Neural cell (in vitro differentiated cells): ENCODE results near the gene HLCS. TPM values are rescaled to one million over a fixed set of nuclear protein-coding genes. Genes with fewer than 3 reads are reported as not detected.

Source experiments
- H2AFZ ChIP-seq: fragments of 200-600, 300-800 bp; sonication (generic), shearing (Covaris generic); 2 replicates; pipeline ENCODE4 v1.6.0; 2014; ENCODE audit warnings: low read depth, mild to moderate bottlenecking, antibody characterized with exemption, low read length, moderate library complexity
- H3F3A ChIP-seq: fragments of 200-600 bp; shearing (Covaris generic); 2 replicates; pipeline ENCODE4 v1.6.1; 2016; ENCODE audit warnings: mild to moderate bottlenecking, moderate library complexity, mixed read lengths, antibody characterized with exemption, low read length; ENCODE audit not compliant: insufficient read depth, poor library complexity, severe bottlenecking
- H3K27ac ChIP-seq: fragments of 200-600, 300-800 bp; sonication (generic), shearing (Covaris generic); 2 replicates; pipeline ENCODE4 v1.5.1; 2014; ENCODE audit warnings: mild to moderate bottlenecking, low read length, moderate library complexity
- H3K27me3 ChIP-seq: fragments of 300-800, 200-600 bp; sonication (generic), shearing (Covaris generic); 2 replicates; pipeline ENCODE4 v1.6.0; 2014; ENCODE audit warnings: mild to moderate bottlenecking, low read depth, low read length, moderate library complexity; ENCODE audit not compliant: insufficient read depth
- H3K36me3 ChIP-seq: fragments of 300-800, 200-600 bp; sonication (generic), shearing (Covaris generic); 2 replicates; pipeline ENCODE4 v1.5.1; 2014; ENCODE audit warnings: mild to moderate bottlenecking, antibody characterized with exemption, low read length, moderate library complexity; ENCODE audit not compliant: insufficient read depth
- H3K4me2 ChIP-seq: fragments of 300-800, 200-600 bp; sonication (generic), shearing (Covaris generic); 2 replicates; pipeline ENCODE4 v1.6.0; 2014; ENCODE audit warnings: mild to moderate bottlenecking, low read length
- H3K4me3 ChIP-seq: fragments of 300-800, 200-600 bp; sonication (generic), shearing (Covaris generic); 2 replicates; pipeline ENCODE4 v1.5.1; 2014; ENCODE audit warnings: mild to moderate bottlenecking, low read length, moderate library complexity
- H3K79me2 ChIP-seq: fragments of 200-600 bp; shearing (Covaris generic); replicated peaks from 2 replicates; pipeline ENCODE4 v1.6.0; 2014; ENCODE audit warnings: mild to moderate bottlenecking, low read length, moderate library complexity; ENCODE audit not compliant: insufficient read depth
- H3K9ac ChIP-seq: fragments of 300-800, 200-600 bp; sonication (generic), shearing (Covaris generic); 2 replicates; pipeline ENCODE4 v1.6.1; 2016; ENCODE audit warnings: mild to moderate bottlenecking, low read length, mixed read lengths
- H3K9me2 ChIP-seq: fragments of 200-600 bp; shearing (Covaris generic); 2 replicates; pipeline ENCODE4 v1.6.1; 2016; ENCODE audit warnings: mild to moderate bottlenecking, low read length, mixed read lengths; ENCODE audit not compliant: insufficient read depth
- H3K9me3 ChIP-seq: fragments of 200-600, 300-800 bp; sonication (generic), shearing (Covaris generic); 2 replicates; pipeline ENCODE4 v1.6.1; 2016; ENCODE audit warnings: mild to moderate bottlenecking, mixed run types, low read length, moderate library complexity, mixed read lengths
- H4K20me1 ChIP-seq: fragments of 200-600 bp; shearing (Covaris generic); 2 replicates; pipeline ENCODE4 v1.6.1; 2016; ENCODE audit warnings: mild to moderate bottlenecking, mixed run types; ENCODE audit not compliant: insufficient read depth
- CTCF ChIP-seq: fragments of 450-650 bp; IDR thresholded peaks from 2 replicates; pipeline ENCODE4 v1.5.1; 2014; ENCODE audit warnings: antibody characterized with exemption, mild to moderate bottlenecking, moderate library complexity; ENCODE audit not compliant: poor library complexity, severe bottlenecking
- EP300 ChIP-seq: fragments of 450-650 bp; conservative IDR thresholded peaks from 2 replicates; pipeline ENCODE4 v1.6.1; 2014; ENCODE audit warnings: antibody characterized with exemption, mild to moderate bottlenecking, moderate library complexity; ENCODE audit not compliant: poor library complexity, severe bottlenecking
- EZH2 ChIP-seq: fragments of 200-600, 300-800 bp; shearing (Covaris generic), sonication (generic); IDR thresholded peaks from 2 replicates; pipeline ENCODE4 v1.6.1; 2014; ENCODE audit warnings: antibody characterized with exemption, low read length, borderline replicate concordance, mild to moderate bottlenecking; ENCODE audit not compliant: insufficient read depth, poor library complexity, severe bottlenecking
- MXI1 ChIP-seq: fragments of 450-650 bp; conservative IDR thresholded peaks from 2 replicates; pipeline ENCODE4 v1.6.1; 2014; ENCODE audit warnings: antibody characterized with exemption, mild to moderate bottlenecking; ENCODE audit not compliant: poor library complexity, severe bottlenecking
- POLR2AphosphoS5 ChIP-seq: IDR thresholded peaks from 2 replicates; pipeline ENCODE4 v1.6.1; 2012
- RAD21 ChIP-seq: fragments of 450-650 bp; conservative IDR thresholded peaks from 2 replicates; pipeline ENCODE4 v1.6.1; 2014; ENCODE audit warnings: antibody characterized with exemption, mild to moderate bottlenecking, moderate library complexity
- SMC3 ChIP-seq: fragments of 450-650 bp; conservative IDR thresholded peaks from 2 replicates; pipeline ENCODE4 v1.6.1; 2014; ENCODE audit warnings: antibody characterized with exemption, mild to moderate bottlenecking, moderate library complexity; ENCODE audit not compliant: poor library complexity
- TAF1 ChIP-seq: IDR thresholded peaks from 2 replicates; pipeline ENCODE4 v1.6.1; 2012; ENCODE audit warnings: low read depth
- polyA plus RNA-seq: library from polyadenylated mRNA; depleted of rRNA; stranded (reverse); fragments of >200 nt; gene quantifications from 2 replicates; pipeline ENCODE4 v1.2.3, GENCODE V29; 2014
- TF ChIP-seq, protein P1 (sequence below): IDR thresholded peaks from 2 replicates; pipeline ENCODE4 v1.6.1; 2012; ENCODE audit warnings: borderline replicate concordance

Gene HLCS
- polyA plus RNA-seq, 1 donor from 2014 or later: 12.1 TPM

DNA sequence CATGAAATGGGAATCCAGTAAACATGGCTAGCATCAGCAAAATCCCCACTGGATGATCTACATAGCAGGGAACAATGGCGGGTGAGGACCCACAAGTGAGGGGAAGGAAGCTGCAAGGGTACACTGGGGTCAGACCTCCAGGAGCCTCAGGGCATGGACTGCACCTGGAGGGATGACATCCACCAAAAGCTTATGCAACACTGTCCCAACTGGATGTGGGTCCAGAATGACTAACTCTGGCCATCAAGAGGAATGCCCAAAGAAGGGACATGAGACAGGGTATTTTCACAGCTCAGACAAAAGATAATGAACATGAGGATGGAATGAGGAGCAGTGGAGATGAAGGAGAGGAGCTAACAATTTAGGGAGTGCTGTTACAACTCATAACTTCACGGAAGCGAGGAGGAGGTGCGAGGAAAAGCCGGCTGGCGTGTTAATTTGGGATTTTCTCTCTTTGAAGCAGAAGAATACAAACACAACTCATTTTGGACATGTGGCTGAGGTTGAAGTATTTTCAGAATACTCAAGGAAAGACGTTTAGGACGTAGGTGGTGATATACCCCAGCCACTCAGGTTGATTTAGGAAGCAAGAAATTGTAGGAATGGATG lies 5.7 kb downstream of the HLCS start:
- Histone ChIP-seq H4K20me1 (no peaks in the 10 kb centered on the region), H3K36me3 (no peaks in the 10 kb centered on the region), H3K9me2 (no peaks in the 10 kb centered on the region), H3K27me3 (no peaks in the 10 kb centered on the region), H2AFZ (no peak overlapping the region), H3K4me2 (no peak overlapping the region), H3K79me2 (no peaks in the 10 kb centered on the region), H3K4me3 (no peak overlapping the region), H3F3A (no peaks in the 10 kb centered on the region), H3K9ac (no peak overlapping the region), H3K9me3 (no peaks in the 10 kb centered on the region), H3K27ac (no peak overlapping the region)
- TF ChIP-seq MXI1 (no peak), CTCF (no peak), EP300 (no peak), RAD21 (no peak), TAF1 (no peak), POLR2AphosphoS5 (no peak), EZH2 (no peak), SMC3 (no peak)
- TF ChIP-seq, protein P1, sequence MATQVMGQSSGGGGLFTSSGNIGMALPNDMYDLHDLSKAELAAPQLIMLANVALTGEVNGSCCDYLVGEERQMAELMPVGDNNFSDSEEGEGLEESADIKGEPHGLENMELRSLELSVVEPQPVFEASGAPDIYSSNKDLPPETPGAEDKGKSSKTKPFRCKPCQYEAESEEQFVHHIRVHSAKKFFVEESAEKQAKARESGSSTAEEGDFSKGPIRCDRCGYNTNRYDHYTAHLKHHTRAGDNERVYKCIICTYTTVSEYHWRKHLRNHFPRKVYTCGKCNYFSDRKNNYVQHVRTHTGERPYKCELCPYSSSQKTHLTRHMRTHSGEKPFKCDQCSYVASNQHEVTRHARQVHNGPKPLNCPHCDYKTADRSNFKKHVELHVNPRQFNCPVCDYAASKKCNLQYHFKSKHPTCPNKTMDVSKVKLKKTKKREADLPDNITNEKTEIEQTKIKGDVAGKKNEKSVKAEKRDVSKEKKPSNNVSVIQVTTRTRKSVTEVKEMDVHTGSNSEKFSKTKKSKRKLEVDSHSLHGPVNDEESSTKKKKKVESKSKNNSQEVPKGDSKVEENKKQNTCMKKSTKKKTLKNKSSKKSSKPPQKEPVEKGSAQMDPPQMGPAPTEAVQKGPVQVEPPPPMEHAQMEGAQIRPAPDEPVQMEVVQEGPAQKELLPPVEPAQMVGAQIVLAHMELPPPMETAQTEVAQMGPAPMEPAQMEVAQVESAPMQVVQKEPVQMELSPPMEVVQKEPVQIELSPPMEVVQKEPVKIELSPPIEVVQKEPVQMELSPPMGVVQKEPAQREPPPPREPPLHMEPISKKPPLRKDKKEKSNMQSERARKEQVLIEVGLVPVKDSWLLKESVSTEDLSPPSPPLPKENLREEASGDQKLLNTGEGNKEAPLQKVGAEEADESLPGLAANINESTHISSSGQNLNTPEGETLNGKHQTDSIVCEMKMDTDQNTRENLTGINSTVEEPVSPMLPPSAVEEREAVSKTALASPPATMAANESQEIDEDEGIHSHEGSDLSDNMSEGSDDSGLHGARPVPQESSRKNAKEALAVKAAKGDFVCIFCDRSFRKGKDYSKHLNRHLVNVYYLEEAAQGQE: no peak

DNA sequence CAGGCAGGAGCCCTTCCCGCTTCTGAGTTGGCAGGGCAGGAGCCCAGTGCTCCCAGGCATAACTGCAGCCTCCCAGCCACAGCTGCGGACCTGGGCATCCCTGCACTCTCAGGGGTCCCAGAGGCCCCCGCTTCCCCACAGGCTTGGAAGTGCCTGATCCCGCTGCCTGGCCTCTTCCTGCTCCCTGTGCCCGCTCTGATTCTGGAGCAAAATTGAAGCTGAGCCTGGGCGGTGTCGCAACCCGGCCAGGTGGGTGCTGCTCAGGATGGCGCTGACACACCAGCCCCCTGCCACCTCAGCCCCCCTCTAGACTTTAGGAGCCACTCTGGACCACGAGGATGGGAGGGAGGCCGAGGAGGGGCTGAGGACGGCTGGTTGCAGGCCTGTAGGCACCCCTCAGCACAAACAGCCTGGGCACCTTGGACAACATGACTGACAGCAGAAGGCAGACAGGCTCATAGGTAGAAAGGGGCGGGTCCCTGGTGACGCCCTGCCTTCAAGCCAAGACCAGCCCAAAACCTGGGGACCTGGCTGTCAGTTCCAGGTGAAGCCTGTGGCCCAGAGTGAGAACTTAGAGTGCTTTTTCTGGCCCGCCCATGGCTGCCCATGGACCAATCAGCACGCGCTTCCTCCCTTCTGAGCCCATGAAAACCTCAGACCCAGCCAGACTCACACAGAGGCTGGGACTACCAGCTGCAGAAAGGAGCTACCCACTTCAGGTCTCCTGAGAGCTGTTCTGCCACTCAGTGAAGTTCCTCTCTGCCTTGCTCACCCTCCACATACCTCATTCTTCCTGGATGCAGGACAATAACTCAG lies 7.2 kb downstream of the HLCS start:
- TF ChIP-seq EZH2 (no peak), EP300 (no peak), CTCF (no peak), MXI1 (no peak), TAF1 (no peak), SMC3 (no peak), POLR2AphosphoS5 (no peak)
- TF ChIP-seq, protein P1: no peak
- H3K27me3 ChIP-seq: no peaks in the 10 kb centered on the region

More for the DNA sequence above, 7.2 kb downstream of the HLCS start:
- Histone ChIP-seq H3K9me2 (no peaks in the 10 kb centered on the region), H3K27ac (no peak overlapping the region), H3K9me3 (no peaks in the 10 kb centered on the region), H3K79me2 (no peaks in the 10 kb centered on the region), H3K4me3 (no peak overlapping the region), H4K20me1 (no peaks in the 10 kb centered on the region), H2AFZ (no peak overlapping the region), H3K36me3 (no peaks in the 10 kb centered on the region), H3K4me2 (no peak overlapping the region), H3K9ac (no peak overlapping the region), H3F3A (no peaks in the 10 kb centered on the region)
